Smooth muscle cell of the brain vasculature (primary cell): ENCODE results near the gene MYO1B.

Experiments
- DNase-seq: peaks from one replicate; pipeline ENCODE4 v3.0.0-alpha.2; 2012; ENCODE audit warnings: low read depth, low spot score

MYO1B gene

DNA sequence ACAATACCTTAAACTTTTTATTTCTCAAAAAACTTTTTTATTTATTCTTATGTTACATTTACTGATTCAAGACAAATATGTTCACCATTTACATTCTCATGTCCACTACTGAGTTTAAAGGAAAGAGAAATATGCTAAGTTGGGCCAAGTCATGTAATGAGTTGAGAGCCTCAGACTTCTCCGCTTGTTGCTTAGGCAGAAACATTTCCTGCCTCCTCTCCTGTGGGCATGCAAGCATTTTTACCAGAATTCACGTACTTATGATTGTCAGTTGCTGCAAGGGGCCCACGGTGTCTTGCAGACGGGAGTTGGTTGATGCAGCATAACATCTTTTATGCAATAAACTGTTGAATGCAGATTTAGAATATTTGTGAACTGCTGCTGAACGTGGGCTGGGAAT lies 51.8 kb downstream of the MYO1B start:
- no peak for DNase-seq

DNA sequence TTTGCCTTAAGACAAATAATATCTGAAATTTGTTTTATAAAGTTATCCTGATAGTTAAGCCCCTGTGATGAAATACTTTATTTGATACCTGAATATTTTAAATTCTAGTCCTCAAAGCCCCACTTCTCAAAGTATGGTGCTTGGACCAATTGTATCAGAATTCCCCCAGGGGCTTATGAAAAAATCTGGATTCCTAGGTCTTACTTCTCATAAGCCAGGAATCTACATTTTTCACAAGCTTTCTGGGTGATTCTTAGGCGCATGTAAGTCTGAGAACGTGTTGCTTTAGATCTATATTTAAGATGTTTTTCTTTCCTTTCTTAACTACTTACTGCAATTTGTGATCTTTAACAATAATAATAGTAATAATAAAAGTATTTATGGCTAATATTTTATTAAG lies 53.1 kb downstream of the MYO1B start:
- DNase-seq = no peak

DNA sequence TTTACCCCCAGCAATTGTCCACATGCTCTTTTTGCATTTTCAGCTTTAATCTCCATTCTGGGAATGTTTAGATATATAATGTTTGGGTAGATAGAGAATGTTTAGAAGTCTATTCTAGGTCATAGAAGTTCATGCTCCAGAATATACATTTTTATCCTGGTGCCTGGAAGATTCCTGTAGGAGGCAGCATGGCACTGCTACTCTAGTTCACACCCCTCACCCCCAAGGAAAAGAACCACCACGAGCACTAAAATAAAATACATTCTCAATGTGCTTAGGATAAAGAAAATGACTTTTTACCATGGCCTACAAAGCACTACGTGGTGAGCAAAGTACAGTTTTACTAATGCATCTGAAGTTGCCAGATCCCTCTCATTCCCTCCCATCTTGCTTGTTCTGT lies 53.8 kb downstream of the MYO1B start:
- DNase-seq = no peak

DNA sequence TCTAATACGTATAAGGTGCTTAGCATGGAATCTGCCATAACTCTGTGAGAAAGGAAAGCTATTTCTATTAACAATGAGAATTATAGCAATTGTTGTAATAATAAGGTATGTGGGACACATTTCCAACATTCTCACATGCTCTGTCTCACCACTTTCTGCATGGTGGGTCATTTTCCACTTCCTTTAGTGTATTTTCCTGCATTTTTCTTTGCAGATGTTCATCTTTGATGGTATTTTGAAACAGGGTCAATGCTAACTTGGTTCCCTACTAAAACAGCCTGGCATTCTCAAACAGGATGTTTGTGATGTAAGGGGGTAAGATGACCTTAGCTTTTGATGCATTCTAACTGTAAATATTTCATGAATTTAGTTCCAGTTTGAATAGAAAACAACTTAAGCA lies 54.7 kb downstream of the MYO1B start:
- no peak for DNase-seq

DNA sequence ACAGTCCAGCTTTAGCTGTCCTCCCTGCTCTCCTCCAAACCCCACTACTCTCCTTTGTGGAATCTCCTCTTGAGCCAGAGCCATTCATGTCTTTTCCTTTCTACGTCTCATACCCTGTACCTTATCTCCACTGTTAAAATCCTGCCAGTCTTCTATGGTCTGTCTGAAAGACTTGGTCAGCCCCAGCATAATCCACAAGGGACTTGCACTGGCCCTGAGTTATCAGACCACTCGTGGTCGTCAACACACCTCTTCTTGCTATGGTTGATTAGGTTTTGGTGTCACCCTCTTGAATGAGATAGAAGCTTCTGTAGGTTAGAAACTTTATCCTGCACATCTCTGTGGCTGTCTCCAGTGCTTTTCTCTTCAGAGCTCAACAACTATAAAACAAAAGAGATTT lies 56.8 kb downstream of the MYO1B start:
- DNase-seq = no peak

DNA sequence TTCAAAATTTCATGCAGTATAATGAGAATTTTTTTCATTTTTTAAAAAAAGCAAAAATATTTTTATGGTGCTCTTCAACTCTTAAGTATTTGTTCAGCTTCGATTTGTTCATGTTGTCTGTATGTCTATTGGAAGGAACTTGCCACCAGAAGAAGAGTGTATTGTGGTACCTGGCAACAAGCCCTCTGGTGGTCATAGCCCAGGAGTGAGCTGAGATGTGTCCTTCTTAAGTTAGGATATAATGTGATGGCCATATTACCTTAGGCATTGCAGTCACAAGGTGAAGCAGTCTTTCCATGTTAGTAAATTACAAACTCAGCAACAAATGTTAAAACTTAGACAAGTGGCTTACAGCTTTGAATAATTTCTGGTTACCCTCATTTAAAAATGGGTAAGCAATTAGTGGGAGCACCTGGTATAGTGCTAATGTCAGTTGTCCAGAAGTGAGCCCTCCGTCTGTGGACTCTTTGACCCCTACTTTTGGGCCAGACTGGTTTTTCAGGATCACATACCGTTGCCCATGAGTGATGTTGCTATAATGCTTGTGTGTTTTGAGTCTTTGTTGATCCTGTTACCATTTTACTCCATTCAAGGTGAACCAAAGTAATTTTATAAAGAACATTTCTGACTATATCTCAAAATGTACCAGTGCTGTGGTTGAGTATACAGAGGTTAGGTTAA lies 57.4 kb downstream of the MYO1B start:
- no peak for DNase-seq

DNA sequence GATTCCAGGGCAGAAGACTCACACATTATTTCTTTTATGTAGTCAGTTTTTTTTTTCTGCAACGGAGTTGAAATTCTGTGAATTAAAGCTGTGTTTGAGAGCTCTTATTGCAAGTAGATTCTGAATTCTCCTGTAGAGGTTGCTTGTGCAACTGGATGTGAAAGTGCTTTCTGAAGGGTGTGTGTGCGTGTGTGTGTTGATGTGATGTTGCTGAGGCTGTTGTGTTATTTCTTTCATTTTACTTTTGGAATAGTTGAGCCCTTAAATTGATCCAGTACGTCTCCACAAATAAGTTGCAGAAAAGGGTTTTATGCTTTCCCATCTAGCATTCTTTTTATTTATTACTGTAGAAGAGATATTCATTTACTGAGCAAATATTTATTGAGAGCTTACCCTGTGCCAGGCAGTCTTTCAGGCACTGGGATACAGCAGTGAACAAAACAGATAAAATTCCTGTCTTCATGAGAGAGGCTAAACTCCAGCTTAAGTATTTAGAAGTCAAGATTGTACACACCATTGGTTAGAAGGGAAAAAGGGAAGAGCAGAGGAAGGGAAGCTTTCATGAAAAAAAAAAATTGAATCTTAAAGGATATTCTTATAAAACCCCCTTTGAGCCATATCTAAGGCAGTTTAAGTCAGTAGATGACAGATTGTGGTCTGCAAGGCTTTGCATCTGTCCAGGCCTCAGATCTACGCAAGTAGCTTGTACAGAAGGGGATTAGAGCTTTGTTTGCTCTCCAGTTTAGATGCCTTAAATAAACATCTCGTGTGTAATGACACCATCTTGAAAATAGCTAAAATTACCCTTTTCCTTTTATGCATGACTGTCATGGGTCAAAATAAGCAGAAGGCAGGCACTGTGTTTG lies 58.2 kb downstream of the MYO1B start:
- DNase-seq = no peak

DNA sequence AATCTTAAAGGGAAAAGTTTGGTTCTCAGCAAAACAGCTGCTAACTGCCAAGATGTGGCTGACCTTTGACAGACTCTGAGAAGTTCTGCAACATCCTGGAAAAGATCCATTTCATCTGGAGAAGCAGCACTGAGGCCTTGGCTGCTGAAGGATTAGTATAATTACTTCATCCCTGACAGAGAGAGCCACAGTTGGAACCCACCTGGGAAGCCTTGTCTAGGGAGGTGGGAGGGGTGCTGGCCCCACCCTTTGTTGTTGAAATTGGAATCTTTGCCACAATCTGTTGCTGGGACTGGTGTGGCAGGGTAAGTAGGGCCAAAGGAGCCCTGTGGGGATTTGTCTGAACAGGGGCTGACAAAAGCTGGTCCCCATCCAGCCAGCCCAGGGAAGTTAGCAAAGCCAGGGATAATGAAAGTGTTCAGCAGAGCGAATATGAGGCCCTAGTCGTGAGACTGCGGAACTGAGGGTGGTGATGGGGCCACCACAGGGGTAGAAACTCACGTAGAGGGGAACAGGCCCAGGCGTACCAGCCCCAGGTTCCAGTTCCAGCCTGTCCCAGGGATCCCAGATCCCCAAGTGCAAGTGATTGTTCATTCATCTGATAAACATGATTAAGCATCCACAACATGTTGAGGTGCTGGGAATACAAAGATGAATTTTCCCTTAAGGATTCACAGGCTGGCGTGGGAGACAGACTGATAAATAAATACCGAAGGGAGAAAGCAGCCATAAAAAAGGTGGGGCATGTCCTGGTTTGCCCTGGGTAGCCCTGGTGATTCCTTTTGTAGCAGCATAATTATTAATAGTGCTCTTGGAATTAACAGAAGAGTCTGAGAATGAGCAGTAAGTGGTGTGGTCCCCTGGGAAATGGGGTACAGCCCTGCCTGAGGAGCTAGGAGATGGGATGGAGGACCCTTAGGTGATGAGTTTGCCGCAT lies 60.0 kb downstream of the MYO1B start:
- peak; percentile 47 for DNase-seq

DNA sequence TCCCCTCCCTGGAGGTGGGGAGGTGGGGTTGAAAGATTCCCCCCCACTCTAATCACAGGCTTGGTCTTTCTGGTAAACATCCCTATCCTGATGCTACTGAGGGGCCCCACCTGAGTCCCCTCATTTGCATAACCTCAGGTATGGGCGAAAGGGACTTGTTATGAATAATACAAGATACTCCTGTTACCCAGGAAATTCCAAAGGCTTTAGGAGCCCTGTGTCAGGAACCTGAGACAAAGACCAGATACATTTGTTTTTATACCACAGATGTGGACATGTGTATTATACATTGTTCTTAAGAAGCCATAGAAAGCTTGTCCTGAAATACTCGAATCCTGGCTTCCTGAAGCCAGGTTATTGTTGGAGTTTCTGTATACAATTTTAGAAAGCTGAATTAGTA lies 62.8 kb downstream of the MYO1B start:
- no peak for DNase-seq

DNA sequence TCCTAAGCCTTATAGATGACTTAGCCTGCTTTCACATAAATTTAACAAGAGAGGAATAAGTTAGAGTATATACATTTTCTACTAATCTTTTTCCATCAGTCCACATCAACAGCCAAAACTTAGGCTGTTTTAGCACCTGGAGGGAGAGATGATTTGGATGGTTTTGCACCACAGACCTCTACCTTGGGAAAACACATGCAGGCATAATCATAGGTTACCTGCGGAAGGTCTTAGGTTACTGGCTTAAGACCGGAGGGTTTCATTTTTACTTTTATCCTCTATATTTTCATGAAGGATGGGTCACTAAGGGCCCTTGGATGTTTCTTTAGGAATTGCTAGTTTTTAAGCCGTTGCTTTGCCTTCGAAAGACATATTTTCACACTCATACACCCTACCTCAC lies 66.0 kb downstream of the MYO1B start:
- DNase-seq = no peak

DNA sequence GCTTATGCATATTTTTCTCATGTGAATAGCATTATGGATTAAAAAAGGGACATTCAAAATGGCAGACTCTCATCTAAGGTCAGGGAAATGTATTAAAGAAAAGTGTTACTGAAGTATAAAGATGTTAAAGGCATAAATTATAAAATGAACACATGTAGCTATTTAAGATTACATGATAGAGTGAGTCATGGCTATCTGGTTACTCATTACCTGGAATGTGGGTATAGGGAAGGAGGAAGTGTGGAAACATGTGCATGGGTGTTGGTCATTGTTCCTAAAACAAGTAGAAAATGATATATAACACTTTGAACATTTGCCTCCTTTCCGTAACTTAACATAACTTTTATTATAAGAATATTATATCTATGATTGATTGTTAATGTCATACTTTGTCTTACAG lies 66.4 kb downstream of the MYO1B start:
- no peak for DNase-seq

DNA sequence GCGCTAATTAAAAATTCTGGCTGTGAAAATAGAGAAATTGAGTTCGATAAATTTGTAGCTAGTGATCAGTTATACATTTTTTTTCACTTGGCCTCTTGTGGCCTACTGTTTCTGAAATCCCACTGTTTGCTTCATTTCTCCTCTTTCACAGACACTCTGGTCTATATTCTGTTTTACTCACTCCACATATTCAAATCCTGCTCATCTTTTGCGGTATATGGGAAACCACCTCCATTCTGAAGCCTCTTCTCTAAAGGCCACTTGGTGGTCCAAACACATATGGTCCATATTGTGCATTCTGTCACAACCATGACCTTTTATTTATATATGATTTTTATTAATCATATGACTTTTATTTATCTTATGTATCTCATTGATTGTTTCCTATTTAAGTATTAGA lies 67.0 kb downstream of the MYO1B start:
- no peak for DNase-seq

DNA sequence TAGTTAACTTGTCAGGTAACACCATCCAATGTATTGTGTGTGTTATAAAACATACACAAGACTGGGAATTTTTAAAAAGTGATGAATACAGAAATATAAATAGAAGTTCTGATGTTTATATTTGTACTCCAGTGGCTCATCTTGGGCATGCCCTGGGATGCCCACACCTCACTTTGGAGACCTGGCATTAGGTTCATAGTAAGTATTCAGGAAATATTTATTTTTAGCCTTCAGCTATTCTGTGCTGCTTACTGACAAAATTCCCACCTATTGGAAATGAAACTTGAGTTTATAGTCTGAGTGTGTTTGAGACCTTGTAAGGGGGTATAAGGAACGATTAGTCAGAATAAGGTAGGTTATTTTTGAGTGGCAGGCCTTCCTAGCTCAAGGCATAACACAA lies 67.5 kb downstream of the MYO1B start:
- no peak for DNase-seq

DNA sequence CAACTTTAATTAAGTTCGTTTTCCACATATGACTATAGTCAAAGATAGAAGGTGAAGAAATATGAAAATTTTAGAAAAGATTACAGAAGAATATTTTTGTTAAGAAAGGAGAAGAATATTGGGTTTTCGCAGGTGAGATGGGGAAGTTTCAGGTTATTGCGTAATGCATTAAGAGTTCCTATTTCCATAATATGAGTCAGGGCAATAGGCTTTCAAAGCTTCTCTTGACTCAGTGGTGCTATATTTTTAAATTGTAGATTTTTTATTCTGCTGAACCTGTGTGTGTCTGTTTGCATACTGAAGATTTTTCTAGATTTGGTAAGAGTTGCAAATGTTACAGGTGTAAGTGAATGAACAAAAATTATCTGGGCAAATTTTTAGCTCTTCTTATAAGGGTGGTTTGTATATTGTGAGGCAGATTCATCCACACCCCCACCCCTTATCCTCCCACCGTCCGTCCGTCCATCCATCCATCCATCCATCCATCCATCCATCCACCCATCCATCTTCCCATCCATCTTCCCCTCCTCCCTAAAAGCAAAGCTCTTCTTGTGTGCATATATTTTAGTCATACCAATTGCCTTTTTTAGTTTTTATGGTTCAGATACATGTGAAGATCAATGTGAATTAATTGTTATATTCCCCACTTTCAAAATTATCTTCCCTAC lies 69.6 kb downstream of the MYO1B start:
- DNase-seq = no peak

DNA sequence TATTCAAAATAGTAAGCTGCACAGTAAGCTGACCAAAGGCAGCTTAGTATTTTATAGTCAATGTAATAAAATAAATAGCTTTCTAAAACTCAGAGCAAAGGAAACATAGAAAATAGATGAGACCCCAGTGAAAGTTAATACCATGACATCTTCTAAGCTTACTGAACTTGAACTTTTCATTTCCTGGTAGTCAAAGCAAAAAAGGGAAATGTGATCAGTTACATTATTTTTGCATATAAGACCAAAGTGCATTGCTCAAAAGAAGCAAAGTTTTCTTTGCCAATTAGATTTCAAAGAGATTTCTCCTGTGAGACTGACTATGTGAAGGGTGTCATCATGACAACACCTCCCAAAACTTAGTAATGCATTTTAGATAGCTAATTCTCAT lies 70.2 kb downstream of the MYO1B start:
- DNase-seq = no peak

DNA sequence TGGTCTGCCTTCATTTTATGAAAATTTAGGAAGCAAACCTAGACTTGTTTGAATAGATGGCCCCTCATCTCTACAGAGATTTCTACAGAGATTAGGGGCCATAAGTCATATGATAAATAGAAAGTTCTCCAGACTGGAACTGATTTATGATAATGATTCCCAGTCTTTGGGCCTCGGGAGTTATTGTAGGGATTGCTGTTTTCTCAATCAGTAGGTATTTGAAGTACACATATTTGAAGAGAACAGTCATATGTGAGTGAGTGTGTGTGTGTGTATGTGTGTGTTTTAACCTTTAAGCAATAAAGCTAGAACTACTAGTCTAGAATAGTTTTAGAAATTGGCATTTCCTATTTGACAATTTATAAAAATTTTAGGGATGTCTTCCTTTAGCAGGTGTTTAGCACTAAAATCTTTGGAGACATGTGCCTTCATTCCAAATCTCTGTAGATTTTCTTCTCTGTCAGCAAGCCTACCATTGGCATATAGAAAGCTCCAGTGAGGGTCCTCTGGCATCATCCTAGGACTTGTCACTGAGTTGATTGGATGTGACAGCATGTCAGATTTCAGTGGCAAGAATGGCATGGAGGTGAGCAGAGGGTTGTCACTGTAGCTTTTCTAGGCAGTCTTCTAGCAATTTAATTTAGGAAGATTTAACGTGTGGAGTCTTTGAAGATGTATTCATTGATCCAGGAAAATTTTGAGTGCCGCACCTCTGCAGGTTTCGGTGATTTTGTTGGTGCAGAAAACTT lies 71.2 kb downstream of the MYO1B start:
- no peak for DNase-seq

DNA sequence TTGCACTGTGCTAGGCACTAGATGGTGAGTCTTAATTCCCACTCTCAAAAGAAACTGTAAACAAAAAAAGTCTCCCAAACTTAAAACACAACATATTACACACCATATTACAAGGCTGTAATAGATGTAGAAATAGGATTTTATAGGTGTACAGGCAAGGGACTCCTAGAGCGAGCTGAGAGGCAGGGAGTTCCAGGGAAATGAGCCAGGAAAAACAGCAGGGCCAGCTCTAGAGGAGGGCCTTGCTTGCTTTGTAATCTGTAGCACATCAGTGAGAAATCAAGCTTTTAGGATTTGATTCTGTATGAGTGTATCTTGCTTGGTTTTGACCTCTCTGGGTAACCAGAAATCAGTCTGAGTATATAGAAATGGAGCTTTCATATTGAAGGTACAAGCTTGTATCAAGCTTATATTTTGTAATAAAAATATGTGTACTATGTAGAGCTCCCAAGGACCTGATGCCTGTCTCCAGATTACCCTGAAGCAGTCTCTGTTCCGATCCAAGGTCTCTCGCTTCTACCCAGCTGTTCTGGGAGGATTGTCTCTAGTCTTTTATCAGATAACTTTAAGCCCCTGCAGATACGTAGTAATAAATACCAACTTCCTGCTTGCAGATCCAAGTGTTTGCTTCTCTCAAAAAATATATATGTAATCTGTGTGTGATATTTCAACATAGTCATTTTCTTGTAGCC lies 73.0 kb downstream of the MYO1B start:
- no peak for DNase-seq

DNA sequence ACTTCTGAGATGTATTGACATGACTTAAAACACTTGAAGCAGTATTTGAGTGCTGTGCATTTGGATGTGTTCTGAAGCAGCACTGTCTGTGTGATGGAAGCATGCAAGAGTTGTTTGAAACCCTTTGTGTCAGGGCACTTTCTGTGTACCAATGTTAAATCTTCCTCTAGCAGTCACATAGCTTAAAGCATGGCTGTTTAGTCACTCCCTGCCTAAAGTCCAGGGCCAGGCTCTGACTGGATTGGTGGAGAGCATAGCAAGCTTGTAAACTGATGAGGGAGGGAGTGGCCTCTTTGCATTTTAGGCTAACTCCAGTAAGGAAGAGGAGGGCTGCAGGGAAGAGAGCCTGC lies 73.5 kb downstream of the MYO1B start:
- DNase-seq = no peak

DNA sequence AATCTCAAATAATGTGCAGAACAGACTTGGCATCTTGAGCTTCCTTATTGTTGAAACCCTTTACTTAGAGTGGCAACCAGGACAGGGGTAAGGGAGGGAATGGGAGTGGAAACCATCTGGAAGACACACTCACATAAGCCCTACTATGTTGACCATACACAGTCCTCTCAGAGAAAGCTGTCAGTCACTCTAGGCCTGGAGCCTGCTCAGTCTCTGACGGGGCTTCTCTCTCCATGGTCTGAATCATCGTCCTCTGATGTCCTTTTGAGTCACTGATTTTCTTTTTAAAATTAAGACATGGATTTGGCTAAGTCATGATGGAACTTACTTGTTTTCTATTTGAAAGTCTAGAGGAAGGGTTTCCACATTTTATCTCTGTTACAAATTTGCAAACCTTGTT lies 74.0 kb downstream of the MYO1B start:
- DNase-seq = no peak

DNA sequence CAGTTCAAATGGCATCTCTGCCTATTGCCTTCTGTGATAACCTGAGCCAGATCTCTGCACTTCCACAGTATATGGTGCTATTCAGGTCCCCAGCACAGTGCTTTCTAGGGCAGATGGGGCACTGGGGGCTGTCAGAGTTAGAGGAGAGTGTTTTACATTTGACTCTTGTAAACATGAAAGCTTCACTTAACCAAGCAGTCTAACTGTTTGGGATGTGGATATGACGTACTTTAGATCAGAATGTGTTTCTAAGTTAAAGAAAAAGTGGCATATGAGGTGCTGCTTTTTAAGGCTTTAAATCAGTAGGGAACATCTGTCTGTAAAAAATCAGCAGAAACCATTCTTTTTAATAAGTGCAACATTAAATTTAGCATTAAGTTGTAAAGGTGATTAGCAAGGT lies 75.7 kb downstream of the MYO1B start:
- DNase-seq = no peak
